GM18907 (cell line): ENCODE data around the gene HLA-C.
A peak's percentile ranks its signal among the peaks of the same experiment; 100 is the strongest.
"Not testable (repeated sequence)": the region's sequence is repeated elsewhere in the genome, so short reads cannot be mapped to it uniquely, and the experiment has no call there.

Experiments
- ATAC-seq: cut with Tn5 transposase; IDR thresholded peaks from one replicate; pipeline ENCODE4 v1.9.1; 2021; ENCODE audit warnings: mild to moderate bottlenecking, moderate library complexity; ENCODE audit not compliant: unreplicated experiment

The HLA-C gene

DNA sequence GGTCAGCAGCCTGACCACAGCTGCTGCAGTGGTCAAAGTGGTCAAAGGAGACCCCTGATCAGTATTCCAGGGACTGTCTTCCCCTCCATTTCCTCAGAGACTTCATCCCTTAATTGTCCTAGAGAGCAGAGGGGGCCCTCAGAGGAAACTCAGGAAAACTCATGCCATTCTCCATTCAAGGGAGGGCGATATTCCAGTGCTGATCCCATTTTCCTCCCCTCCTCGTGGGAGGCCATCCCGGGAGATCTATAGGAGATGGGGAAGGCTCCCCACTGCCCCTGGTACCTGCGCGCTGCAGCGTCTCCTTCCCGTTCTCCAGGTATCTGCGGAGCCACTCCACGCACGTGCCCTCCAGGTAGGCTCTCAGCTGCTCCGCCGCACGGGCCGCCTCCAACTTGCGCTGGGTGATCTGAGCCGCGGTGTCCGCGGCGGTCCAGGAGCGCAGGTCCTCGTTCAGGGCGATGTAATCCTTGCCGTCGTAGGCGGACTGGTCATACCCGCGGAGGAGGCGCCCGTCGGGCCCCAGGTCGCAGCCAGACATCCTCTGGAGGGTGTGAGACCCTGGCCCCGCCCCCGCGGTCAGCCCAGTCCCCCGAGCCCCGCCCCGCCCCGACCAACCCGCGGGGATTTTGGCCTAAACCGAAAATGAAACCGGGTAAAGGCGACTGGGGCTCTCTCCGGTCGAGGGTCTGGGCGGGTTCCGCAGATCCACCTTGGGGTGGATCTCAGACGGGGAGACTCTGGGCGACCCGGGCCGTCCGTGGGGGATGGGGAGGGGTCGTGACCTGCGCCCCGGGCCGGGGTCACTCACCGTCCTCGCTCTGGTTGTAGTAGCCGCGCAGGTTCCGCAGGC is 878 bp downstream of the HLA-C start:
- peak; percentile 37 for ATAC-seq

DNA sequence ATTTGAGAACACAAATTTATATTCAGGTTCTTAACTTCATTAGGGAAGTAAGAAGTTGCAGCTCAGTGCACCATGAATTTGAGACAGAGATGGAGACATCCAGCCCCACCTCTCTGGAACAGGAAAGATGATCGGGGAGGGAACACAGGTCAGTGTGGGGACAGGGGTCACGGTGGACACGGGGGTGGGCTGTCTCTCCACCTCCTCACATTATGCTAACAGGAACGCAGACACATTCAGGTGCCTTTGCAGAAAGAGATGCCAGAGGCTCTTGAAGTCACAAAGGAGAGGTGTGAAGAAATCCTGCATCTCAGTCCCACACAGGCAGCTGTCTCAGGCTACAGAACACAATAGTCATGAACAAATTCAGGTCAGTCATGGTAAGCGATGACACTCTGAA is 3.1 kb downstream of the HLA-C start:
- ATAC-seq, result no peak

DNA sequence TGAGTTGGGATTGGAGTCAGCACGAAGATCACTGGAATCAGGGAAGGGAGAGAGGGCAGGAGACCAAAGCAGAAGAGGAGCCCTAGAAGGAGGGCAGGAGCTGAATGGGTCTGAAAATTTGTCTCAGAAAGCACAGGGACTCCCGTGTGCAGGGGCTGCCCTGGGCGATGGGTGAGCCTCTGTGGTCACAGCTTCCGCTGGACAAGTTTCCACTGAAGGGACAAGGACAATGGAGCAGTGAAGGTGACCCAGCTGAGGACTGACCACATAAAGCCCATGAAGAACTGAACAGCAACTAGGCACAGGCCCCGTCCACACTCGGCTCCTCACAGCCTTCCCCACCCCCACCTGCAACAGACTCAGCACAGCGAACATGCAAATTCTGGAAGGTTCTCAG is 3.5 kb downstream of the HLA-C start:
- no peak for ATAC-seq

DNA sequence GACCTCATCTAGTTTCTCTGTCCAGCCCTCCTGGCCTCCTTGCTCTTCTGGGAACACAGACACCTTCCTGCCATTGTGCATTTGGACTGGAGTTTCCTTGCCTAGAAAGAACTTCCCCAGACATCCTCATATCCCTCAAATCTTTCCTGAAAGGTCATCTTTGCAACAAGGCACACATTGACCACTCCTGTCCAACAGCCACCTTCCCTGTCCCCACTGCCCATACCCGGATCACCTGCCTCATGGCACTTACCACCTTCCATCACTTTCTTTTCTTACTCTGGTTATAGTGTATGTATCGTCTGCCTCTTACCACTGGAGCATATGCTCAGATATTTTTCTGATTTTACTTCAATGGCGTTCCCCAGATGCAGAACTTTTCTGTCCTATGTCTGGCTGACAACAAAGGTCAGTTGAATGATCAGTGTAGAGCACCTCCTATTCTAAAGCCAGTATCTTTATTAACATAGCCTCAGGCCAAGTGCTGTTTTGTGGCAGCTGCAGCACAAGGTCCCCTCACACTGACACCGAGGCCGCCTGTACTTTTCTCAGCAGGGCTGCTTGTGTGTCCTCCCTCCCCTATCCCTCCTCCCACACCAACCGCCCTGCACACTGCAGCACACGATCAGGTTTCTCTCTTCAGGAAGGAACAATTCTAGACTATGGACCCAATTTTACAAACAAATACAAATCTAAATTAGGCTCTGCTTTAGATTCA is 4.1 kb downstream of the HLA-C start:
- ATAC-seq, result no peak

DNA sequence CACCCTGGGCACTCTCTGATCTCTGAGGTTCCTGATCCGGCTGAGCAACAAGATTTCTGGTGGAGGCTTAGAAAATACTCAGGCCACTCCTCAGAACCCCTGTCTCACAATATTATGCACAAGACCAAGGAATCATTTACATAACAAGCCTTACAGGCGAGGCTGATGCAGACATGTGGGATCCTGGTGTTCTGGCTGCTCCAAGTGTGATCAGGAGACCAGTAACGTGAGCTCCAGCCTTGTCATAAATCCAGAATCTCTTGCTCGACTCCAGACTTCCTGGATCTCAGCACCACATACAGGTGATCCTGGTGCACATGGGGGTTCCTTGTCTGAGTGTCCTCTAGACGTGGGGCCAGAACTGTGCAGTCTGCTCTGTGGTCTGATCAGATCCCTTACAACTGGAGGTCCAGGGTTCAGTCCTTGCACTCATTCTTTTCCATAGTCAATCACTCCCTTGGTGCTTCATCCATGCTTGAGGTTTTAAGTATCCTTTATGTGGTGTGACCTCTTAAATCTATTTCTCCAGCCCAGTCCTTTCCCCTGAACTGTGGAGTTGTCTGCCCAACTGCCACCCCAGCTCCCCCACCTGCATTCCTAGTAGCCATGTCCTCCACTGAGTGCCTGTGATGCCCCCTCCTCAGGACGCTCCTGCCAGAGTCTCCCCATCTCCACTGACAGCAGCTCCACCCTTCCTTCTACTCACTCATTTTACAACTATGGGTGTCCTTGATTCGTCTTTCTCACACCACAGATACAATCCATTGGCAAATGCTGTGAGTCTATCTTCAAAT is 5.1 kb downstream of the HLA-C start:
- ATAC-seq, result no peak

DNA sequence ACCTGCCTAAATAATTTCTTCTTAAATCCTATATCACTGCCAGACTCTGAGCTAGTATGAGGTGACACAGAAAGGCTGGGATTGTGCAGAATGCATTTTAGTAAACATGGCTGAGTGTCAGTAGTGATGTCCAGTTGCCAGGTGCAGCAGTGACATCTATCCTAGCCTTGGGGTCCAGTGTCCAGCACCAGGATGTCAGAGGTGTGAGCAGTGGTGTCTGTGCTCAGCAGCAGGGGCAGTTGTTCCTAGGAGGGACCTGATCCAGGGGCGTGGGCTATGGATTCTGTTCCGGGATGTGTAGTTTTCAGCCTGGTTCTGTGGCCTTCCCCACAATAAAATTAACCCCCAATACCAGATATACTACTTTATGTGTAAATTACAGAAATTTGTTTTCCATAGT is 6.0 kb downstream of the HLA-C start:
- no peak for ATAC-seq

DNA sequence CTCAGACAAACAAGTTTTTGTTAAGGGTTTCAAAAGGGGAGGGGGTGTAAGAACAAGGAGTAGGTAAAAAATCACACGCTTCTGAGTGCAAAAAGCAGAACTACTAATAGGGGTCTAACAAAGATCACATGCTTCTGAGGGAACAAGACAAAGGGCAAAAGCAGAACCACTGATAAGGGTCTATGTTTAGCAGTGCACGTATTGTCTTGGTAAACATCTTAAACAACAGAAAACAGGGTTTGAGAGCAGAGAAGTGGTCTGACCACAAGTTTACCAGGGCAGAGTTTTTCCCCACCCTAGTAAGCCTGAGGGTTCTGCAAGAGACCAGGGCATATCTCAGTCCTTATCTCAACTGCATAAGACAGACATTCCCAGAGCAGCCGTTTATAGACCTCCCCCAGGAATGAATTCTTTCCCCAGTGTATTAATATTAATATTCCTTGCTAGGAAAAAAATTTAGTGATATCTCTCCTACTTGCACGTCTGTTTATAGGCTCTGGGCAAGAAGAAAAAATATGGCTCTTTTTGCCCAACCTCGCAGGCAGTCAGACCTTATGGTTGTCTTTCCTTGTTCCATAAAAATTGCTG is 8.5 kb downstream of the HLA-C start:
- not testable (repeated sequence) for ATAC-seq

DNA sequence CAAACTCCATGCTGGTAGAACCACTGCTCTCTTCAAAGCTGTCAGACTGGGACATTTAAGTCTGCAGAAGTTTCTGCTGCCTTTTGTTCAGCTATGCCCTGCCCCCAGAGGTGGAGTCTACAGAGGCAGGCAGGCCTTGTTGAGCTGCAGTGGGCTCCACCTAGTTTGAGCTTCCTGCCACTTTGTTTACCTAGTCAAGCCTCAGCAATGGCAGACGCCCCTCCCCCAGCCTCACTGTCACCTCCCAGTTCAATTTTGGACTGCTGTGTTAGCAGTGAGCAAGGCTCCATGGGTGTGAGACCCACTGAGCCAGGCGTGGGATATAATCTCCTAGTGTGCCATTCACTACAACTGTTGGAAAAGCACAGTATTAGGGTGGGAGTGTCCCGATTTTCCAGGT is 11.9 kb downstream of the HLA-C start:
- not testable (repeated sequence) for ATAC-seq

DNA sequence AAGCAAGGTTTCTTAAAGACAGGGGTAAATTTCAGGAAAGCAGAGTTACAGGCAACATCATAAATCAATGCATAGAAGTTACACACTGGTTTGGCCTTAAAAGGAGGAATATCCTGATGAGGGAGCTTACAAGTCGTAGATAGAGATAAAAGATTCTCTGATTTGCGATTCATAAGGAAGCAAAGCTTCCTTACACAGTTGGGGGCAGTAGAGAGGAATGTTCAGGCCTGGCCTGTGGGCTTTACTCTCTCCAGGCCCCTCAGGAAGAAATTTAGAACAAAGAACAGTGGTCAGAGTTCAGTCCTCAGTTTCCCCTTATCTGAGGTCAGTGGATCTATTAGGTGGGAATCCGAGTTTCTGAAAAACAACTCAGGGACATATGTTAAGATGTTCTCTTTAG is 19.3 kb downstream of the HLA-C start:
- ATAC-seq, result no peak

DNA sequence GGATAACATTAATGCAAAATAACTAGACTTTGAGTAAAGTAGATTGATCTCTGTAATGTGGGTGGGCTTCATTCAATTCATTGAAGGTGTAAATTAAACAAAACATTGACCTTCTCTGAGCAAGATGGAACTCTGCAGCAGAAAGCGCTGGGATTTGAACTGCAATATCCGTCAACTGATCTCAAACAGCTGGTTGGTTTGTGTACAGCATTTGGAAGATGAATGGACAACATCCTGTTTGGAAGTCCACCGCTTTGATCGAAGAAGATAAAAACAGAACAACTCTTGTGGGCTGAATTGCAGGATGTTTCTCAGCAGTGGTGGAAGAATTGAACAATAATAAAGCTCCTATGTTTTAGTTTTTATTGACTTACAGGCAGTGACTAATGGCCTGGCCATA is 20.6 kb downstream of the HLA-C start:
- ATAC-seq, result no peak

DNA sequence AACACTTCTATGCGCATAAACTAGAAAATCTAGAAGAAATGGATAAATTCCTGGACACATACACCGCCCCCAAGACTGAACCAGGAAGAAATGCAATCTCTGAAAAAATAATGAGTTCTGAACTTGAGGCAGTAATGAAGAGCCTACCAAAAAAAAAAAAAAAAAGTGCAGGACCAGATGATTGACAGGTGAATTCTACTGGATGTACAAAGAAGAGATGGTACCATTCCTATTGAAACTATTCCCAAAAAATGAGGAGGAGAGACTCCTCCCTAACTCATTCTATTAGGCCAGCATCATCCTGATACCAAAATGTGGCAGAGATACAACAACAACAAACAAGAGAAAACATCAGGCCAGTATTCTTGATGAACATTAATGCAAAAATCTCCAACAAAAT is 22.7 kb downstream of the HLA-C start:
- no peak for ATAC-seq

DNA sequence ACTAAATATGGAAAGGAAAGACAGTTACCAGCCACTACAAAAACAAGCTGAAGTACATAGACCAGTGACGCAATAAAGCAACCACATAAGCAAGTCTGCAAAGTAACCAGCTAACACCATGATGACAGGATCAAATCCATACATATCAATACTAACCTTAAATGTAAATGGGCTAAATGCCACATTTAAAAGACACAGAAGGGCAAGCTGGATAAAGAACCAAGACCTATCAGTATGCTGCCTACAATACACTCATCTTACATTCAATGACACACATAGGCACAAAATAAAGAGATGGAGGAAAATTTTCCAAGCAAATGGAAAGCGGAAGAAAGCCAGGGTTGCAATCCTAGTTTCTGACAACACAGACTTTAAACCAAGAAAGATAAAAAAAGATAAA is 24.1 kb downstream of the HLA-C start:
- ATAC-seq, result no peak

DNA sequence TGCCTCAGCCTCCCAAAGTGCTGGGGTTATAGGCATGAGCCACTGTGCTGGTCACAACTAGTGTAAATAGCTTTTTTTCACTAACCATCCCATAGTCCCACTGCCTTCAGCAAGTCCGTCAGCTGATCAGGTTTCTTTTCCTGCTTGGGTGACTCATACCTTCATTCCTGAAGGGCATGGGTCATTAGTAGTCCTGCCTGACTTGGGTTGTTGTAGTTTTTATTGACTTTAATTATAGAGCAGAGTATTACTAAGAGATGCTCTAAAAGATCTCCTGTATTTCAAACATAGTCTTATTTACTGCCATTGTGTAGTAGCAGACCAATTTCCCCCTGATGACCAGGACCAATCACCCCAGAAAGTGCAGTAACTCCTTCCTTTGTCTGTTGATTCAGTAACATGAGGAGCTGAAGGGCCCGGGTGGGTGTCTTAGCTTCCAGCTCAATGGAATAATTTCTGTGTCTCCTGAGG is 25.8 kb downstream of the HLA-C start:
- ATAC-seq, result no peak

DNA sequence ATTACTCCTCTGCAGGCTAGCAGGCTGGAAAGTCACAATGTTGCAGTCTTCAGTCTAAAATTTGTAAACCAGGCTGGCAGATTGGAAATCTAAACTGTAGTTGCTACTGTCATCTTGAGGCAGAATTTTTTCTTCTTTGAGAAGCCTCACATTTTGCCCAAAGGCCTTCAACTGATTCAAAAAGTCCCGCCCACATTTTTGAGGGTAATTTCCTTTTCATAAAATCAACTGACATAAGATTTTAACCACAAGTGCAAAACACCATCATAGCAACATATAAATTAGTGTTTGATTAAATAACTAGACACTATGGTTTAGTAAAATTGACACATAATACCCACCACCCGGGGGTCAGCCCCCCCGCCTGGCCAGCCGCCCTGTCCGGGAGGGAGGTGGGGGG is 28.4 kb downstream of the HLA-C start:
- ATAC-seq, result no peak

DNA sequence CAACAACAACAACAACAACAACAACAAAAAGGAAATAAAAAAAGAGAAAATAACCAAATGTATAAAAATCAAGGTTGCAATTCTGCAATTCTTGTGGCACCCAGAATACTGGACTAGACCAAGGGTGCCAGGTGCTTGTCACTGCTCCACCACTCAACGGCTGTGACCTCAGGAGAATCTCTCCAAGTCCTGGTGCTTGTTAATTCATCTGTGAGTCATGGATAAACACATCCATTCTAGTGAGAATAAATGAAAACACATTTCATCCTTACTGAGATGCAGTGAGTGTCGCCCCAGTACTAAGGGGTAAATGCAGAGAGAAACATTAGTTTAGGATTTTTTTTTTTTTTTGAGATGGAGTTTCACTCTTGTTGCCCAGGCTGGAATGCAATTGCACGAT is 32.0 kb downstream of the HLA-C start:
- no peak for ATAC-seq

DNA sequence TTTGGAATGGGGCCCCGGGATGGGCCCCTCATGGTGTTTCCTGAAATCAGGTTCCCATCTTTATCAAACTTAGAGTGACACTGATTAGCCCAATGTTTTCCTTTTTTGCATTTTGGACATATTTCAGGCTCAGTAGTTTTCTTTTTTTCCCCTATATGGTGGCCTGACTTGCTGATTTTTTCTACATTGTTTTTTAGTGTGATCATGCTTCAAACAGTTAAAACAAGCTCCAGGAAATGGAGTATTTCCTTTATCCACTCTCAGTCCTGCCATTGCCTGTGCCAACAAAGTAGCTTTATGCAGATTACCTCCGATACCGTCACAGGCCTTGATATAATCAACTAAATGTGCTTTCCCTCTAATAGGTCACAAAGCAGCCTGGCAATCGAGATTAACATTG is 37.8 kb downstream of the HLA-C start:
- not testable (repeated sequence) for ATAC-seq

DNA sequence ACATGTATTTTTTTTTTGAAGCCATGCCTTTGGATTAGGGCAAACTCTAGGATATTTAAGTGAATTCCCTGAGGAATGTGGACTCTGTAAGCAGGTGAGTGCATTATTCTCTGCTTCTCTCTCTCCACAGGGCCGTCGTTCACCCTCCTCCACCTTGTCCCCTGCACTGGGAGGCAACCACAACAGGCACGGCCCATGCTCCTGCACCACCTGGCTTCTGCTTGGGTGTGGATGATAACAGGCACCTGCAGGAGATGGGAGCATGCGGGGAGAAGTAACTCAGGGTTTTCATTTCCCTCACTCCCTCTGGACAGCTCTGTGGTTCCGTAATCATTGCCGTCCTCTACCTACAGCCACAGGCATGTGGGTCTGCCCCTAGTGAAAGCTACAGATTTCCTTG is 43.4 kb downstream of the HLA-C start:
- no peak for ATAC-seq

DNA sequence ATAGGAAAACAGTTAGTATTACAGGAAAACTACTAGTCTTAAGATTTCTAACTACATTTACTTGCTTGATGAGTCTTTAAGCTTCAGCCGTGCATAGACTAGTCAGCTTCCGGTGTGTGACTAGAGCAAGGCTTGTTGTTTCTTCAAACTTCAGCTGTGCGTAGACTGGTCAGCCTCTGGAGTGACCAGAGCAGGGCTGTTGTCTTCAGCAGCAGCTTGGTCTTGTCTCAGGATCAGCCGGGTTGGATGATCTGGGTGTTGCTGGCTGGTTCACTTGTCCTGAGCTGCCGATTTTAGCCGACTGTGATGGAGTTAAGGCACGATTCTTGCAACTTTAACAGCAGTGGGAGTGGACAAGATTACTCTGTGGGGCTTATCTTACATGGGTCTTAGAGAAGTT is 44.7 kb downstream of the HLA-C start:
- no peak for ATAC-seq

DNA sequence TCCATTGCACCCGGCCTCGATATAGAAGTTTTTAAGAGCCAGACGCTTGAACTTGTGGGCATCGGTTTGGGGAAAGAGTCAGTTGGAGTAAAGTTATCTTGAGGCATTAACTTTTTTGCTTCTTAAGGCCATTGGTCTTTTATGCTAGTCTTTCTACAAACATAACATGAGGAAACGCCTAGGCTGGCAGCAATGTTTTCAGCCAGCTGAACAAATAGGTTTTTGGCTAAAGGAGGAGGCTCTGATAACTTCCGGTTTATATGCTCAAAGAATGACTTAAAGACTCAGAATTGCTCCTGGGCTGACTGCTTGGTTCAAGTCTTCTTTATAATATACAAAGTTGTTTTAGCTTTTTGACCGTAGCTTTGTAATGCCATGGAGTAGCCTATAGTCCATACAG is 46.2 kb downstream of the HLA-C start:
- no peak for ATAC-seq

DNA sequence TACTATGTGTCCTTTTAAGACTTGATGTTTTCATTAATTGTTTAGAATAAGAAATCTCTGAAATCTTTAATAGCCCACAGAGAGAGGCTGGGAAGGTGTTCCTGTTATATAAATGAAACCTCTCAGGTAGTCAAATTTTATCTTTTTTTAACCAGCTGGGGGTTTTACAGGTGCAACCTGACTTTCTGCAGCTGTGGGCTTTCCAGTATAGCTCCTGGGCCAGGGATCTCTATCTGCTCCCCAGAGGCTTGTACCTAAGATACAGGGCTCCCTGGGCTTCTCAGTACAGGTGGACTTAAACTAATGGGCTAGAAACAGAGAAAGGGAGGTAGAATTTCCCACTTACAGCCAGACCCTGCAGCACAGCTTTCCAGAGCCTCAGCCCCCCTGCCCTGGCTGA is 49.4 kb downstream of the HLA-C start:
- ATAC-seq, result no peak
